Gastroesophageal sphincter (tissue), 4 donors: ENCODE results near the gene FGF14. TPM values are rescaled to one million over a fixed set of nuclear protein-coding genes. Genes with fewer than 3 reads are reported as not detected.
A peak's percentile ranks its signal among the peaks of the same experiment; 100 is the strongest.

Source experiments
- ATAC-seq: fragments of 150-250 bp; one replicate; pipeline ENCODE4 v1.9.1; 2016; ENCODE audit warnings: mild to moderate bottlenecking, moderate library complexity
- H3K27ac ChIP-seq, 4 donors: fragments of 200-600 bp; sonication (generic) in 3 of 4; 1 replicate in 3 of 4; 2 replicates in 1 of 4; pipeline ENCODE4 v1.5.1; 2016 to 2019
- H3K27me3 ChIP-seq: fragments of 200-600 bp; sonication (generic); one replicate; pipeline ENCODE4 v1.5.1; 2019
- H3K36me3 ChIP-seq, 2 donors: fragments of 200-600 bp; sonication (generic); one replicate each; pipeline ENCODE4 v1.5.1; 2019; ENCODE audit warnings: control low read depth in 1 of 2
- H3K4me1 ChIP-seq, 3 donors: fragments of 200-600 bp; sonication (generic); 1 replicate in 2 of 3; 2 replicates in 1 of 3; pipeline ENCODE4 v1.5.1; 2016 to 2019; ENCODE audit warnings: control low read depth in 2 of 3
- H3K4me3 ChIP-seq, 2 donors: fragments of 200-600 bp; sonication (generic); one replicate each; pipeline ENCODE4 v1.5.1; 2019; ENCODE audit warnings: mild to moderate bottlenecking in 1 of 2, moderate library complexity in 1 of 2
- H3K9me3 ChIP-seq, 3 donors: fragments of 200-600 bp; sonication (generic); one replicate each; pipeline ENCODE4 v1.5.1; 2017 to 2019; ENCODE audit warnings: control low read depth in 2 of 3
- CTCF ChIP-seq, 4 experiments: fragments of 200-600 bp in 2 of 4; fragments of 450-650 bp in 2 of 4; sonication (generic) in 1 of 4; IDR thresholded peaks; one replicate each; pipeline ENCODE4 v1.5.1; 2017 to 2019; ENCODE audit warnings: antibody characterized with exemption in 4 of 4, mild to moderate bottlenecking in 2 of 4, moderate library complexity in 2 of 4
- EP300 ChIP-seq: sonication (generic); formaldehyde crosslinking; IDR thresholded peaks from one replicate; pipeline ENCODE4 v1.6.1; 2017; ENCODE audit warnings: antibody characterized with exemption, mild to moderate bottlenecking
- POLR2A ChIP-seq, 2 donors: fragments of 450-650 bp; IDR thresholded peaks; one replicate each; pipeline ENCODE4 v1.6.1; 2017; ENCODE audit warnings: antibody characterized with exemption in 2 of 2, mild to moderate bottlenecking in 2 of 2, moderate library complexity in 1 of 2
- POLR2AphosphoS5 ChIP-seq: sonication (generic); formaldehyde crosslinking; IDR thresholded peaks from one replicate; pipeline ENCODE4 v1.6.1; 2017; ENCODE audit warnings: antibody characterized with exemption
- WGBS, 2 donors: methylation state at CpG; one replicate each; pipeline ENCODE4 v1.1.5; 2018; ENCODE audit warnings: low coverage in 1 of 2; 5-methylcytosine and 5-hydroxymethylcytosine counted together
- total RNA-seq, 4 donors: library from RNA; depleted of rRNA; stranded (reverse); fragments of >200 nt; gene quantifications; one replicate each; pipeline ENCODE4 v1.1.0, GENCODE V29; 2016

Gene FGF14
- total RNA-seq, 4 donors from 2014 or later = 0.31 to 2.0 (median 0.95) TPM

- TF ChIP-seq CTCF (IDR thresholded peaks at IDR 0.05) (no peak), EP300 (no peak), POLR2AphosphoS5 (no peak), POLR2A (IDR thresholded peaks at IDR 0.05) (no peak)
- Histone ChIP-seq H3K27me3 (peaks cover 79% of the 10 kb centered on the region), H3K4me3 (no peak overlapping the region), H3K36me3 (no peaks in the 10 kb centered on the region), H3K4me1 (peaks cover 0 to 30% (median 5%) of the 10 kb centered on the region in 3 donors), H3K27ac (no peak overlapping the region), H3K9me3 (no peaks in the 10 kb centered on the region)
- WGBS, 2 donors = 2 to 3% methylated on average over 6 to 15 of the region's 16 CpGs
- ATAC-seq = no peak
Observed at GRCh38 chr13:101917475-101917810, 484.4 kb downstream of the FGF14 start.

DNA sequence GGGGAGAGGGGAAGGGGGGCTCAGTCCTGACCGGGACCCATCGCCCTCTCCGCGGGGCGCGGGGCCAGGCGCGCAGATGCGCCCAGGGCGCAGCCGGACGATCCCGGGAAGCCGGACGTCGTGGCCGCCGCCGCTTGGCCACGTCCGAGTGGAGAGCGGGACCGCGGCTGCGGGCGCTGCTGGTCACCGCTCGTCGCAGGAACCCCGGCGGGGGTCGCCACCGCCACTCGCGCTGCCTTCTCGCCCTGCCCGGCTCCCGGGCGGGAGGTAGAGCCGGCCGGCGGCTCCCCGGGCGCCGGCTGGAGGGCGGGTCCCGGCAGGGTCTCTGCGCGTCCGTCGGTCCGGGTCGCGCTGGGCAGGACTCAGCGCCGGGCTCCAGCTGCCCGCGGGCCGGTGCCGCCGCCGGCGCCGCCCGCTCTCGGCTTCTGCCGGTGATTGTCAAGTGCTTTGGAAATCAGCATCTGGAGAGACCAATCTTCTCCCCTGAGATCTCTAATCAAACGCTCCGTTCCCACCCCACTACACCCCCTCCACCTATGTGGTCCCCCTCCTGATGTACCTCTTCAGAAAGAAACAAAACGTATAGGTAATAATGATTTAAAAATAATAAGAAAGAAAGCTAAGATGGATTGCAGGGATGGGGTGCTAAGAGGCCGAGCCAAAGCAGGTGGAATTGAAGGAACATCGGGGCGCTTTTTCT, 484.9 kb downstream of the FGF14 start:
- TF ChIP-seq POLR2A (IDR thresholded peaks at IDR 0.05) (no peak), POLR2AphosphoS5 (no peak), CTCF (IDR thresholded peaks at IDR 0.05) (no peak), EP300 (no peak)
- Histone ChIP-seq H3K4me1 (peaks cover 0 to 30% (median 5%) of the 10 kb centered on the region in 3 donors), H3K27ac (no peak overlapping the region), H3K27me3 (peaks cover 73% of the 10 kb centered on the region), H3K36me3 (no peaks in the 10 kb centered on the region), H3K4me3 (peak overlapping the region in 1 of 2 donors; percentile 50), H3K9me3 (no peaks in the 10 kb centered on the region)
- no peak for ATAC-seq
- WGBS, 2 donors = 3 to 12% methylated on average over 4 to 7 of the region's 73 CpGs

DNA sequence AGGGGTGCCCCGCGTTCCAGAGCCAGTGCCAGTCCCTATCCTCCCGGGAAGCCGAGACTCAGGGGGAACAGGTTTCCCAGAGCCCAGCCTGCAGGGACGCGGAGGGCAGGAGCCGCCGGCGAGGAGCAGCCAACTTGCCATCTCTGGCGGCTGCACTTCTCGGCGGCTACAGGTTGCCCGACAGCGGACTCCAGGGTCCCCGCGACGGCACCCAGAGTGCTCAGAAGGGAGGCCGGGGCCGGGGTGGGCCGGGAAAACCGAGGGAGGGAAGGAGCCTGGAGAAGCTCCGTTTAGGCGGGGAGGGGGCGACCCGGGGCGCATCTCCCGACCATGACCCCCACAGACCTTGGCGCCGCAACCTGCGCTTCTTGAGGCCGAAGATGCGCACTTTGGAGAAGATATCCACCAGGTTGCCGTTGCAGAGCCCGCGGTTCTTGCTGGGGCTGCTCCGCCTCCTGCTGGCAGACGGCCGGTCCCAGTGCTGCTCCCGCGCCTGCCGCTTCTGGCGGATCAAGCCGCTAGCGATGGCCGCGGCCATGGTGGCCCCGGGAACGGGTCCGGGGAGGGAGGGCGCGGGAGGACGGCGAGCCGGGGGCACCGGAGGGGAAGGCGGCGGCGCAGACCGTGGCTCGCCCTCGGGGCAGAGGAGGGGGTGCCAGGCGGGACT, 485.6 kb downstream of the FGF14 start:
- peak overlapping the region in 1 of 2 donors; percentile 50 for H3K4me3 ChIP-seq
- no peak for TF ChIP-seq POLR2A (IDR thresholded peaks at IDR 0.05)
- TF ChIP-seq CTCF (IDR thresholded peaks at IDR 0.05) = peak in 1 of 4 experiments; percentile 38
- H3K4me1 ChIP-seq = peaks cover 0 to 30% (median 5%) of the 10 kb centered on the region in 3 donors
- ATAC-seq = no peak
- 0% methylated on average over 1 of the region's 62 CpGs; no CpG with 5 or more reads in 1 of the 2 donors for WGBS, 2 donors
- H3K36me3 ChIP-seq = no peaks in the 10 kb centered on the region
- H3K9me3 ChIP-seq = no peaks in the 10 kb centered on the region
- H3K27me3 ChIP-seq = peaks cover 67% of the 10 kb centered on the region
- no peak overlapping the region for H3K27ac ChIP-seq

- WGBS, 2 donors = 24% methylated on average over 6 of the region's 13 CpGs; no CpG with 5 or more reads in 1 of the 2 donors
- Histone ChIP-seq H3K27me3 (peaks cover 61% of the 10 kb centered on the region), H3K9me3 (no peaks in the 10 kb centered on the region), H3K27ac (no peak overlapping the region), H3K36me3 (no peaks in the 10 kb centered on the region), H3K4me3 (peak overlapping the region in 1 of 2 donors; percentile 50), H3K4me1 (peaks cover 0 to 30% (median 5%) of the 10 kb centered on the region in 3 donors)
- TF ChIP-seq CTCF (IDR thresholded peaks at IDR 0.05) = no peak
- TF ChIP-seq POLR2AphosphoS5 = no peak
- TF ChIP-seq POLR2A (IDR thresholded peaks at IDR 0.05) = no peak
- peak; percentile 23 for ATAC-seq
Observed at GRCh38 chr13:101915755-101916107, 486.1 kb downstream of the FGF14 start.

GRCh38 chr13:101915331-101915730, 486.5 kb downstream of the FGF14 start:
- Histone ChIP-seq H3K36me3 (no peaks in the 10 kb centered on the region), H3K27ac (no peak overlapping the region), H3K4me3 (no peak overlapping the region), H3K4me1 (peaks cover 0 to 30% (median 5%) of the 10 kb centered on the region in 3 donors), H3K27me3 (peaks cover 57% of the 10 kb centered on the region), H3K9me3 (no peaks in the 10 kb centered on the region)
- TF ChIP-seq EP300 (no peak), CTCF (IDR thresholded peaks at IDR 0.05) (no peak), POLR2A (IDR thresholded peaks at IDR 0.05) (no peak), POLR2AphosphoS5 (no peak)
- no peak for ATAC-seq
- WGBS, 2 donors = 25 to 28% methylated on average over 7 of the region's 7 CpGs
